HG02884 (cell line): ENCODE results near the gene ZFP3.
"Not testable (repeated sequence)": the region's sequence is repeated elsewhere in the genome, so short reads cannot be mapped to it uniquely, and the experiment has no call there.

ENCODE experiments used
- ATAC-seq: cut with Tn5 transposase; IDR thresholded peaks from one replicate; pipeline ENCODE4 v1.9.1; 2021; ENCODE audit warnings: mild to moderate bottlenecking, moderate library complexity; ENCODE audit not compliant: unreplicated experiment

ZFP3 gene

GRCh38 chr17:5078106-5079028 lies at the start of gene ZFP3:
ZFP3 (plus strand) TSS chr17:5078467; CDS start chr17:5091505, 13,038 bp downstream.
- ATAC-seq, result peak; percentile 60

- not testable (repeated sequence) for ATAC-seq
These were observed 48.1 kb upstream of the ZFP3 start for GRCh38 chr17:5030168-5030567.

GRCh38 chr17:5031365-5032082 lies 46.7 kb upstream of the ZFP3 start:
- ATAC-seq, result no peak

GRCh38 chr17:5032865-5033264 lies 45.4 kb upstream of the ZFP3 start:
- no peak for ATAC-seq

- no peak for ATAC-seq
These were observed 44.8 kb upstream of the ZFP3 start for GRCh38 chr17:5033352-5034015.

GRCh38 chr17:5034063-5034462 lies 44.2 kb upstream of the ZFP3 start:
- no peak for ATAC-seq

- no peak for ATAC-seq
These were observed 43.6 kb upstream of the ZFP3 start for GRCh38 chr17:5034651-5035050.

- no peak for ATAC-seq
These were observed 43.0 kb upstream of the ZFP3 start, which contains the start of gene SLC52A1 for GRCh38 chr17:5035315-5035714. SLC52A1 (minus strand) TSS chr17:5035426; CDS start chr17:5034606, 820 bp downstream.

GRCh38 chr17:5042157-5043022 lies 35.9 kb upstream of the ZFP3 start:
- ATAC-seq, result no peak

- ATAC-seq, result no peak
These were observed 34.7 kb upstream of the ZFP3 start for GRCh38 chr17:5043524-5043923.

- ATAC-seq, result no peak
These were observed 33.6 kb upstream of the ZFP3 start for GRCh38 chr17:5044630-5045029.

GRCh38 chr17:5045496-5045895 lies 32.8 kb upstream of the ZFP3 start:
- ATAC-seq, result no peak

- ATAC-seq, result no peak
These were observed 30.8 kb upstream of the ZFP3 start for GRCh38 chr17:5047446-5047845.

- no peak for ATAC-seq
These were observed 28.9 kb upstream of the ZFP3 start for GRCh38 chr17:5049314-5049841.

GRCh38 chr17:5050278-5050677 lies 28.0 kb upstream of the ZFP3 start:
- no peak for ATAC-seq

GRCh38 chr17:5055543-5055942 lies 22.7 kb upstream of the ZFP3 start:
- no peak for ATAC-seq

- no peak for ATAC-seq
These were observed 13.0 kb upstream of the ZFP3 start for GRCh38 chr17:5065227-5065744.

- no peak for ATAC-seq
These were observed 10.0 kb upstream of the ZFP3 start for GRCh38 chr17:5068236-5068635.

GRCh38 chr17:5069724-5070123 lies 8.5 kb upstream of the ZFP3 start:
- no peak for ATAC-seq

GRCh38 chr17:5075472-5075871 lies 2.8 kb upstream of the ZFP3 start:
- not testable (repeated sequence) for ATAC-seq
